HG03060 (cell line): ENCODE measurements around the gene CEP57L1.

ENCODE experiments used
- ATAC-seq: cut with Tn5 transposase; IDR thresholded peaks from one replicate; pipeline ENCODE4 v1.9.1; 2021; ENCODE audit warnings: low read depth, moderate number of reproducible peaks; ENCODE audit not compliant: unreplicated experiment

The CEP57L1 gene

GRCh38 chr6:109095036-109095834, at the start of gene CEP57L1:
Gene CEP57L1, plus strand, starts transcription at chr6:109095507. Its CDS starts 49,715 bp downstream, at chr6:109145222.
- ATAC-seq, result peak; percentile 53

GRCh38 chr6:109048176-109048575, 47.1 kb upstream of the CEP57L1 start:
- no peak for ATAC-seq

- ATAC-seq, result no peak
These were observed 46.5 kb upstream of the CEP57L1 start for GRCh38 chr6:109048670-109049415.

GRCh38 chr6:109050012-109050411, 45.3 kb upstream of the CEP57L1 start:
- ATAC-seq, result no peak

GRCh38 chr6:109050447-109051102, 44.7 kb upstream of the CEP57L1 start:
- ATAC-seq, result no peak

GRCh38 chr6:109051301-109052017, 43.8 kb upstream of the CEP57L1 start:
- ATAC-seq, result no peak

- ATAC-seq, result no peak
These were observed 43.2 kb upstream of the CEP57L1 start for GRCh38 chr6:109052018-109052651.

GRCh38 chr6:109052852-109053251, 42.5 kb upstream of the CEP57L1 start:
- ATAC-seq, result no peak

GRCh38 chr6:109053336-109053735, 42.0 kb upstream of the CEP57L1 start:
- no peak for ATAC-seq

GRCh38 chr6:109055771-109056235, 39.5 kb upstream of the CEP57L1 start:
- ATAC-seq, result no peak

GRCh38 chr6:109056661-109057060, 38.6 kb upstream of the CEP57L1 start:
- no peak for ATAC-seq

- ATAC-seq, result no peak
These were observed 36.7 kb upstream of the CEP57L1 start for GRCh38 chr6:109058620-109059019.

GRCh38 chr6:109059153-109059552, 36.2 kb upstream of the CEP57L1 start:
- no peak for ATAC-seq

GRCh38 chr6:109059571-109060021, 35.7 kb upstream of the CEP57L1 start:
- no peak for ATAC-seq

- ATAC-seq, result no peak
These were observed 34.7 kb upstream of the CEP57L1 start for GRCh38 chr6:109060571-109060970.

- no peak for ATAC-seq
These were observed 33.1 kb upstream of the CEP57L1 start for GRCh38 chr6:109062216-109062615.

GRCh38 chr6:109062767-109063352, 32.4 kb upstream of the CEP57L1 start:
- no peak for ATAC-seq

GRCh38 chr6:109069746-109070145, 25.6 kb upstream of the CEP57L1 start:
- no peak for ATAC-seq

- ATAC-seq, result no peak
These were observed 24.0 kb upstream of the CEP57L1 start for GRCh38 chr6:109071125-109071917.
